GM19372 (cell line): ENCODE results near the gene FAM78A.
"Not testable (repeated sequence)": the region's sequence is repeated elsewhere in the genome, so short reads cannot be mapped to it uniquely, and the experiment has no call there.

Experiments
- ATAC-seq: cut with Tn5 transposase; IDR thresholded peaks from one replicate; pipeline ENCODE4 v1.9.1; 2021; ENCODE audit warnings: mild to moderate bottlenecking, low read depth, moderate library complexity; ENCODE audit not compliant: unreplicated experiment

FAM78A gene

GRCh38 chr9:131216806-131217205, 59.5 kb downstream of the FAM78A start:
- ATAC-seq: no peak

- no peak for ATAC-seq
Observed at GRCh38 chr9:131214876-131215275, 61.4 kb downstream of the FAM78A start.

- no peak for ATAC-seq
Observed at GRCh38 chr9:131214286-131214856, 61.9 kb downstream of the FAM78A start.

- ATAC-seq: not testable (repeated sequence)
Observed at GRCh38 chr9:131211920-131212319, 64.4 kb downstream of the FAM78A start.
